HG03039 (cell line): ENCODE results near the gene LRRN2.

Experiments
- ATAC-seq: cut with Tn5 transposase; IDR thresholded peaks from one replicate; pipeline ENCODE4 v1.9.1; 2021; ENCODE audit warnings: mild to moderate bottlenecking, moderate library complexity; ENCODE audit not compliant: unreplicated experiment

The LRRN2 gene

DNA sequence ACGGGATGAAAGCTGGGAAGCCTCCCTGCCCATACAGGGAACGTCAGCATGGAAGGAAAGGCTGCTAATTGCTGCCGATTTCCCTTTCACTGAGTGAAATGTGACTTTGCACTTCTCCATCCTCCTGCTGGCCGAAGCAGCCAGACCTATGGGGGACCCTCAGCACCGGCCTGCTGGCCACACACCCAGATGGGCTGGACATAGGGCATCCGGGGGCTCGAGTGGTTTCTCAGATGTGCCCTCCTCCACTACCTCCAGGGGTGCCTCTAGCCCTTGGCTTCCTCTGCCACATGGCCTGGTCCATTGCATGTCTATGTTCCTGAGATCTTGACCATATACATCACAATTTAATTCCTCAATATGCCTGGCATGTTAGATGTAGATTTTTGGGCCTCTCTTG, 79.7 kb downstream of the LRRN2 start:
- no peak for ATAC-seq

DNA sequence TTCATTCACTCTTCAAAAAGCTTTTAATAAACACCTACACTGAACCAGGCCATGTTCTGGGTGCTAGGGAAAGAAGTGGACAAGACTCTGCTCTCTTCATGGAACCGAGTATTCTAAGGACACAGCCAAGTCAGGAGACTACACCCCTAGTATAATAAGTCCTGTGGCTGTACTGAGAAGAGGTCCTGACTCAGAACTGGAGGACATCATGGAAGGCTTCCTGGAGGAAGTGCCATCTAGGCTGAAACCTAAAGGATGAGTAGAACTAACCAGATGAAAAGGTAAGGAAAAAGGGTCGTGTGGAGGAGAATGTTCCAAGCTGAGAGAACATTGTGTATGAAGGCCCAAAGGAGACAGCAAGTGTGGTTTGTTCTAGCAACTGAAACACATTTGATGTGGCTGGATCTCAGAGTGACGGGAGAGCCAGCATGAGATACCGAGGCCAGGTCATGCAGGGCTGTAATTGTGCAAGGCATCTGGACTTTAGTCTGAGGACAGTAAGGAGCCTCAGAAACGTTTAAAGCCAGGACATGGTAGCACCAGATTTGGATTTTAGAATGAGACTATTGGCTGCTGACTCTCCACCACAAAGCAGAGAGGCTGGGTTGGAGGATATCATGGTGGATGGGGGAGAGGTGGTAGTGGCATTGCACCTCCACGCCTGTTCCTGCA, 82.5 kb downstream of the LRRN2 start:
- no peak for ATAC-seq

DNA sequence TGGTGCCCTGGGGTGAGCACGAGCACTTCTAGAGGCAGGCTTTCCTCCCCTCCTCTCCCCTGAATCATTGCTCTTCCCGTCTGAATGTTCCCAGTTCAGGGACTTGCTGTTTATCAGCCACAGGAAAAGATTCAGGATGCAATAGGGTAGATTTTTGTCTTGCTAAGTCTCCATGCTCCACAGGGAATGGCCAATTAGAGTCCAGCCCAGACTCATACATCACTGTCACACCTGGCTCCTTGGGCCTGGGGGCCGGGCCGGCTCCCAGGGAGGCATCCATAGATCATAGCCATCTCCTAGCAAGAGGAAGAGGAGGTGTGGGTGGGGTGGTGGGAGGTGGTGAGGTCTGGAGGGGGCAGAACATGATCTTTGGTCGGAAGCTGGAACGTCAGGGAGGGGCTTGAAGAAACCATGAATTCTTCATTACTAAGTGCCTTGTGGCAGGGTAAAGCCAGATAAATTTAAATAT, 83.4 kb downstream of the LRRN2 start:
- ATAC-seq: no peak

DNA sequence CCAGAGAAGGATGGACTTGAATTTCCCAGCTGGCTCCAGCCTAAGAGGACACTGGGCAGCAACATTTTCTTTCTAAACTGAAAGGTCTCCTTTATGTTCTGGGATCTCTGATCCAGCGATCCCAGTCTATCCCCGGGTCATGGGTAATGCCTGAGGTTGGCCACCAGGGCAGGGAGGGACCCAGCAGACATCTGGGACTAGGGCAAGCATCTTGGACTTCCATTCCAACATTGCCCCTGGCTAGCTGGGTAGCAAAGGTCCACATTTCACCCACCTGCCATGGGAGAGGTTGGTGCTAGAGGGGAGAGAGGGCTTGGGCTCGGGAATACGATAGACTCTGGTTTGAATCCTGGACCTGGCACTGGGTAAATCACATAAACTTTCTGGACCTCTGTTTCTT, 84.6 kb downstream of the LRRN2 start:
- no peak for ATAC-seq

DNA sequence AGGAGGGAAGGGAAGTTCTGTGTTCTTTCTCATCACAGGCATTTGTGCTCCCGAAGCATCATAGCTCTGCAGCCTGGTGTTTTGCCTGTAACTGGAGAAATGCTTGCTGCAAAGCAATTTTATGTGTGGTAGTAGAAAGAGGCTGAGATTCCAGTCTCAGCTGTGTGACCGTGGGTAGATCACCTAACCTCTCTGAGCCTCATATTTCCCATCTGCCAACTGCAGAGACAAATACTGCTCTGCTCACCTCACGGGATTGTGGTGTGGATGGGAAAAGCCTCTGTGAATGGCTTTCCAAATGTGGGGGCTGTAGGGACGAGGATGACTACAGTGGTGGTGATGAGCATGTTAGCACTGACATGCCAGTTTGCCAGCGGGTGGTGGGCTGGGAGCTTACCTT, 85.3 kb downstream of the LRRN2 start:
- no peak for ATAC-seq

DNA sequence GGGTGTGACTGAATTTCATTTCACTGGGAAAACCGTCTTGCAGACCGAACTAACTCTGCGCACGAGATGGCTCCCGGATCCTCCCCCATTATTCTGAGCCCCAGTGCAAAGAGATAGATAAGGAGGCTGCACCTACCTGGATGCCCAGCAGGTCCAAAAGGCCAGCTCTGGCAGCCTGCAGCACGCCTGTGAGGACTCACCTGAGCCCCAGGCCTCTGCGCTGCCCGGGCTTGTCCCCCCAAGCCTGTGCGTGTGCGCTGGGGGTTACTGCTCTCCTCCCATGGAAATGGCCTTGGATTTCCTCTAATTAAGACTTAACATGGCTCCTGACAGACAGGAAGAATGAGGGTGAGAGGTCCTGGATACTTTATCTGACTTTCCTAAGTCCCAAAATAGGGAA, 85.9 kb downstream of the LRRN2 start:
- no peak for ATAC-seq

DNA sequence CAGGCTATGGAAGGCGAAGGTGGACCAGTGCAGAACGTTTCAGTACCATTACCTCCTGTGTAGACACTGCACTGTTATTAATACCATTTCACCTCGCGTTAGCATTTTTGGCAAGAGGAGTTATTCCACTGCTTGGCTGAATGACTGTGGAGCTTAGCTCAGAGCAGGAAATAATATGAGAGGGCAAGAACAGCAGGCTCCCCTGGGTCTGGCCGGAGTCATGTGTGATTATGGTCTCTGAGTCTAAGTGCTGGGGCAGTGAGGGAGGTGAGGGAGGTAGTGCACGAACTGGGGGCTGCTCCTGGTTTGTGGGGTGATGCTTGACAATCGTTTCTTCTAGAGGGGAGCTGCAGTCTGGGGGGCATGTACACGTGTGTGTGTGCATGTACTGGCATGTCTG, 86.4 kb downstream of the LRRN2 start:
- no peak for ATAC-seq

DNA sequence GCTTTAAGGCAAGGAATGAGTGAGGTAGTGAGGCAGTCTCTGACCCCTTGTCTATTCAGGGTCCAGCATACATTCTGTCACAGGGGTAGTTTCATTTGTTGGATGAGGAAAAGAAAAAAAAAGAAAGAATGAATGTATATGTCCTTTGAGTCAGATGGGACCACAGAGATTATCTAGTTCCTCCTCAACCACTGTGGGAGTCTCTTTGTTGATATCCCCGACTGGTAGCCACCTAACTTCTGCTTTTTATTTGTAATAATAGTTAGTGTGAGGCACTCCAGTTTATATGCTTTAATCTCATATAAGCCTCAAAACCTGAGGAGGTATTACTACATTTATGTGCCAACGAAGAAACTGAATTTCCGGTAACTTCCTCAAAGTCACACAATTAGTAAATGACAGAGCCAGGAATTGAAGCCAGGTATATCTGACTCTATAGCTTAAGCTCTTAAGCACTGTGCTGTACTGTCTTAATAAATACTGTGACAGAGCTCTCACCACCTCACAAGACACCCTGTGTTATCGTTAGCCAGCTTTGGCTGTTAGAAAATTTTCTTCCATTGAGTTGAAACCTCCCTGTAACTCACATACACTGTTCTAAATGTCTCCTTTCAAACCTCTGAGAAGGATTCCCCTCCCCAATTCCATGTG, 87.1 kb downstream of the LRRN2 start:
- ATAC-seq: no peak

DNA sequence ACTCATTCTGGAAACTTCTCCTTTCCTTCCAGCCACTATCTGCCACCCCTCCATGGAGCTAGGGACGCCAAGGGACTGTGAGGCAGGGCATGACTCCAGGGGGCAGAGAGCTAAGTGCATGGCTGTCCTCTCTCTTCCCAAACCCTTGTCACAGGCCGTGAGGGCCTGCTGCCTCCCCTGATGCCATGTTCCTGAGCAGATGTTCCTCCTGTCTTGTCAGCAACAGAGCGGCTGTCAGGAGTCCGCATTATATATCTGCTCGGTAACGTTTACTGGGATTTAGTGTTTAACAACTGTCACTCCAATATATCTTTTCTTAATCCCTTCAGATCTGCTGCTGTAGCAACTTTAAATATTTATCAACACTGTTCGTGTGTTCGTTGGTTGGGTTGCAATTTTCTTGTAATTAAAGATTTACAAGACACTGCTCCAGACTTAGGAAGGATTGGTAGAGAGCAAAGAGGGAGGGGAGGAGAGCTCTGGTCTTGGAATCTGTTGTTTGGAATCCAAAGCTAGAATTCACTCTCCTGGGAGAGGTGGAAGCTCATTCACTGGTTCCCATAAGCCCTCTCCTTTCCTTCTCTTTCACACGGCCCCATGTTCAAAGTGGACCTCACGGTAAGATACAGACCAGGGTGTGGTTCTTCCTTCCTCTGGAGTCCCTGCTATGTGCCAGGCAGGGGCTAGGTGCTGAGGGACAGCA, 93.1 kb downstream of the LRRN2 start:
- no peak for ATAC-seq

DNA sequence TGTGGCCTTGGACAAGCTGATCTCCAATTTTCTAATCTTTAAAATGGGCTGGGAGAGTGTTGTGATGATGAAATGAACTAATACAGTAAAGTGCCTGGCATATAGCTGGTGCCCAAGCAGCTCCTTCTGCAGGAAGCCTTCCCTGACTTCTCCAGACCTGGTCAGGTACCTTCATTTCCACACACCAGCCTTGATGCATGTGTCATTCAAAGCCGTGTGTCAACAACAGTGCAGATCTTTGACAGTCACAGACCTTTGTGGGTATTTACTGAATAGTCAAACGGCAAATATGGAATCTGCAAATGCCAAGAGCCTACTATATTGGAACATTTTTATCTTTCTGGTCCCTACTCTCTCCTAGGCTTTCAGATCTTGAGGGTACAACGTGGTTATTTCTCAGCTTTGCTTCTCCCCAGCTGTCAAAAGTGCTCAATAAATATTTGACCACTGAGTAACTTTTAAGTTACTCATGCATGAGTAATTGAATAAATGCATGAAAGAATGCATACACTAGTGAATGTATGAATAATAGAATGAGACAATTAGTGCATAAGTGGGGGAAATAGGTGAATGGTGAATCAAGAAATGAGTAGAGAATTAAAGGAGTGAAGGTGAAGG, 94.0 kb downstream of the LRRN2 start:
- no peak for ATAC-seq

DNA sequence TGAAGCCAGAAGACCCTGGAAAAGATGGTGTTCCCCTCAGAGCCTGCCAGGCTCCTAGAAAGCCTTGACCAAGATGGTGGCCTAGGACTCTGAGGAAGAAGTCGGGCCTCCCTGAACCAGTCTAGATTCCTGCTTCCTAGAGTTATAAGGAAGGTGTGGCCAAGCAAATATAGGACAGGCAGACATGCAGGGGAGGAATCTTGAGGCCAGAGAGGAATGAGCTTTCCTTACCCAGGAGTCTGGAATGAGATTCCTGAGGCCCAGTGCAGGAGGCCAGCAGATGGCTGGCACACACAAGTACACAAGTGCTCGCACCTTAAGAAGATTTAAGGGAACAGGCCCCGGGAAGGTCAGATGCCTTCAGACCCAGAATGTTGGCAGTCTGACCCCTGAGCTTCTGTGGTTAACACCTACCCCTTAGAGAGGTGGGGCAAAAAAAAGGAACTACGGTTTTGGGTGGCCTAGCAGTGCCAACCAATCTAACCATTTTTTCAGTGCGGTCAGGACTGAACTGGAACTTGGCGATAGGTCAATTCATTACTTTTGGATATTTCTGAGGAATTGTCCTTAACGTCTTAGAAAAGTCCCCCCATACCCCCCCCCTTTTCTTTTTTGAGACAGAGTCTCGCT, 96.0 kb downstream of the LRRN2 start:
- ATAC-seq: no peak

DNA sequence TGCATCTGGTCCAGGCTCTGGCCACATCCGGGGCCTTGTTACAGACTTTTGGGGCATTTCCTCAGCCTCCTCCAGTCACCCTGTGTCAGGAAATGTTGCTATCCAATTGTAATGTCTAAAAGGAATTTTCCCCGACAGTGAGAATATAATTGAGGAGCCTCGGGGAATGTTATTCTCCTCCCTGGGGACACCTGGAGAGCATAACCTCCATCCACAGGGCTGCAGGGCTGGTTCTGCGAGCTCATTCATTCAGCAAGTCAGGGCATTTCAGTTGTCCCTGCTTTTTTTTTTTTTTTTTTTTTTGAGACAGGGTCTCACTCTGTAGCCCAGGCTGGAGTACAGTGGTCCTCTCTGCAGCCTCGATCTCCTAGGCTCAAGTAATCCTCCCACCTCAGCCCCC, 96.7 kb downstream of the LRRN2 start:
- no peak for ATAC-seq

DNA sequence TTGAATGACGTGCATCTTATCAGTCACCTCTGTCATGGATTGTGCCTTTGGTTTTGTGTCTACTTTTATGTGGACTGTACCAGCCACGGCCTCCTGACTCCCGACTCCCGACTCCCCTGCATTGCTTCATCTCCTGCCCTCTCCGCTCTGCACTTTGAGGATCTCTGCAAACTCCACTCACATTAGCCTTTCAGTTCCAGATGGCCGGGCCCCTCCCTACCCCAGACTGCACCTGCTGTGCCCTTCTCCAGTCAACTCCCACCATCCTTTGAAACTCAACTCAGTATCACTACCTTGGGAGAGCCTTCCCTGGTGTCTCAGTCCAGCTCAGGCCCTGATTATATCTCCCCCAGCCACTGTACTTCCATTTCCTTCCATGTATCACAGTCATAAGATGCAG, 97.9 kb downstream of the LRRN2 start:
- ATAC-seq: no peak

DNA sequence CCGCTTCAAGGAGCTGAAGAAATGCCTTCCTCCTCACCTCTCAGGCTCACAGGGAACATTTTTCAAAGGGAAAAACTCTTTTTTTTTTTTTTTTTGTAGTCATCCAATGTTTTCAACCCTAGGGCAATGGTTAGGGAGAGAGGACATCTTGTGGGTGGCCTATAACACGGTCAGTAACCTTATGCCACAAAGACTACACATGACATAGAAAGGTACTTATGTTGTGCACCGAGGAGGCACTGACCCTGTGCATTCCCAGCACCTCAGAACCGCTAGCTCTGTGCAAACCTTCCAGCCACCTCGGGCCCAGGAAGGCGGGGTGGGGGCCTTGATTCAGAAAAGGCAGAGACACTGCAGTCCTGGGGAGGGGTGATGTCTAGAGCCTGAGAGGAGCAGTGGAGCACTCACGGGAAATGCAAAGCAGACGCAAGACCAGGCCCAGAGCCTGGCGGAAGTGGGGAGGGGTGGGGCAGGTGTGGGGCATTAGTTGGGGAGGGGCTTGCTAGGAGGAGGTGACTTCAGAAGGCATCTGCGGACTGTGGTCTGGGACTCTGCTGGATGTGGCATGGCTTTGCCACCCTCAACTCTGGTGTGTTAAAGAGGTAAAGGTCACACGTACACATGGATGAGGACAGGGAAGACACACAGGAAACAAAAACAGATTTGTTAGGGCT, 100.7 kb downstream of the LRRN2 start:
- no peak for ATAC-seq

DNA sequence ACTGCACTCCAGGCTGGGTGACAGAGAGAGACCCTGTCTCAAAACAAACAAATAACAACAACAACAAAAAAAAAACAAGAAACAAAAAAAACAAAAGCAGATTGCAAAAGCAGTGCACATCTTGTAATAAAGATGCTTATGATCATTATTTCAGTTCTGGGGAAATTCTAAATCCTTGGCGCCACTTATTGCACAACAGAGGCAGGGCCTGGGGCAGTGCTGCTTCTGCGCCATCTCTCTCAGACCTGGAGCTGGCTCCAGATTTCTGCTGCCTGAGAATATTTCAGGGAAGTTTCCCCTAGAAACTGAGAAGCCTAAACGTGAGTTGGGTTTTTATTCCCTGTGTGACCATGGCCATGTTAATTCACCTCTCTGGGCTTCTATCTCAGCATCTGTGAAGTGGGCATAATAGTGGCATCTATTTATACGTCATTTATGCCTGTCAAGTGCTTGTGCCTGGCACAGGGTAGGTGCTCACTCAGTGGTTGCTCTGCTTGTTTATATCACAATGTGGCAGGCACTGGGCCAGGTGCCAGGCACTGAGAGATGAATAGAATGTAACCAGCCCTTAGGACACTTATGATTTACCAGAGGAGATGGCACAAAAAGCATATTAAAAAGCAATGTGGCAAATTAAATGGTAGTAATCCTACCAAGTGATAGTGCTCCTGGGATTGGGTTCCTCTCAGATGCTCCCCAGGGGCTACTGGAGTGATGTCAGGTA, 101.5 kb downstream of the LRRN2 start:
- ATAC-seq: no peak

DNA sequence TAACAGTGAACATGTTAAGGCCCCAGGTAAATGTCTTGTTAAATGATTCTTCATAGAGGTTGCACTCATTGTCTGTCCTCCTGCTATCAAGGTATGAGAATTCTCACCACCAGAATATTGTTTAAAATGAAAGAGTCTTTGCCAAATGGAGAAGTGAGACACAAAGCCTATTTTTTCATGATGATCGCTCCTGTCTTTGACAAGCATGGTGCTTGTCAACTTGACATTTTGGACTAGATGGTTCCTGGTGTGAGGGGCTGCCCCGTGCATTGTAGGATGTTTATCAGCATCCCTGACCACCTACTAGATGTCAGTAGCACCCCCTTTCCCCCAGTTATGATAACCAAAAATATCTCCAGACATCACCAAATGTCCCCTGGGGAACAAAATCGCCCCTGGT, 103.8 kb downstream of the LRRN2 start:
- no peak for ATAC-seq

DNA sequence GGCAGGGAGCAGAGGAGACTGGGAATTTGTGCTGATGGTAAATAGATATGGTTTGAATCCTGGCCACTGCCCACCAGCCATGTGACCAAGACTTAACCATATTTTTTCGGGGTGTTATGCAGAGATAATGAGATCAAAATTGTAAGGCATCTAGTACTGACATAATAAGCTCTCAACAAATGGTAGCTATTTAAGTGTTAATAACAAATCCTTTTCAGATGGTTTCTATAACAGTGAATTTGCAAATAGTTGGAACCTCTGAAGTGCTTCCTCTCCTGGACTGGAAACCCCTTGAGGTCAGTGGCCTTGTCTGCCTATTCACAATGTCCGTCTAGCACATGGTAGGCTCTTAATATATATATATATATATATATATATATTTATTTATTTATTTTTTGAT, 104.7 kb downstream of the LRRN2 start:
- ATAC-seq: no peak

DNA sequence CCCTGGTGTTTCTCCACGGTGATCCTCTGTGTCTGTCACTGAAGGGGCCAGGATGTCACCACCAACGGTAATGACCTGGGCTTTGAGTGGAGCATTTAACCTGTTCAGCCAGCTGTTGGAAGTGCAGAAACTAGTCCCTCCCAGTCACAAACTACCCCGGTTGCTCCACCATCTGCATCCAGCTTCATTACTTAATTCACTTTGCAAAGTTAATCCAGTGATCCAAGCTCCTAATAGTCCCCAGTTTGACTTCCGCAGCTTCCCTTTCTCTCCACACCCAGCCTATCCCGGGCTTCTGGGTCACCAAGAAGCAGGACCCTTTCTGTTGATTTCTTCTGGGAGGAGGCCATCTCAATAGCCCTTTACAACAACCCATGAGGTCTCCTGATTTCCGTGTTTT, 105.9 kb downstream of the LRRN2 start:
- no peak for ATAC-seq

DNA sequence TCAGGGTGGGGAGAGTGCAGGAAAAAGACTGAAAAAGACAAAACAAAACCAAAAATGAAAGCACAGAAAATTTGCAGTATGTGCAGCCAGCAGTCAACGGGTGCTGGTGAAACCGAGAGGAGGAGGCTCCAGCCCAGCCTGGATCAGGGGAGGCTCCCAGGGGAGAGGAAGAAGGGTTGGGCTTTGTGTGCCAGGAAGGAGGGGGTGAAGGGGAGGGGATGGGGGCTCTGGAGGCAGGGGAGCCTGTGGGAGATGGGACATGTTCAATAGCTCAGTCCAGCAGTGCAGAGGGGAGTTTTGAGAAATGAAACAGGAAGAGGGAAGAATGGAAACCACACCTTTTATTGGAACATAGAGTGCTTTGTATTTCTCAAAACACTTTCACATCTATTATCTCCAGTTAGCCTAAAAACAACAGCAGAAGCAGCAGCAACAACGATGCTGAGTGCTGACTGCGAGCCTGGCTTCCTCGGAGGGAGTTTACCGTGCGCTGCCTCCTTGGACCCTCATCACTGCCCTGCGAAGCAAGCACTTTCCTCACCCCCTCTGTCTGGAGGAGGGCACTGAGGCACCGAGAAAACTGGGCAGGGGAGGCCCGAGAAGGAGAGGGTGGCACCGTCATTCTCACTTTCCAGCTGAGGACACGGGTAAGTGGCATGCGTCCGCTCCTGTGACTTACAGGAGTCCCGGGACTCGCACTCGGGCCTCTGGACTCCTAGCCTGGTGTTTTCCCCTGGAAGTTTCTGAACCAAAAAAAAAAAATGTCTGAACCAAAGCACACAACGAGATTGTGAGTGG, 106.5 kb downstream of the LRRN2 start:
- peak; percentile 40 for ATAC-seq
